Neural cell (in vitro differentiated cells): ENCODE measurements around the gene IL10RB. TPM values are rescaled to one million over a fixed set of nuclear protein-coding genes. Genes with fewer than 3 reads are reported as not detected.

ENCODE experiments used
- H2AFZ ChIP-seq: fragments of 200-600, 300-800 bp; sonication (generic), shearing (Covaris generic); 2 replicates; pipeline ENCODE4 v1.6.0; 2014; ENCODE audit warnings: low read depth, mild to moderate bottlenecking, antibody characterized with exemption, low read length, moderate library complexity
- H3F3A ChIP-seq: fragments of 200-600 bp; shearing (Covaris generic); 2 replicates; pipeline ENCODE4 v1.6.1; 2016; ENCODE audit warnings: mild to moderate bottlenecking, moderate library complexity, mixed read lengths, antibody characterized with exemption, low read length; ENCODE audit not compliant: insufficient read depth, poor library complexity, severe bottlenecking
- H3K27ac ChIP-seq: fragments of 200-600, 300-800 bp; sonication (generic), shearing (Covaris generic); 2 replicates; pipeline ENCODE4 v1.5.1; 2014; ENCODE audit warnings: mild to moderate bottlenecking, low read length, moderate library complexity
- H3K27me3 ChIP-seq: fragments of 300-800, 200-600 bp; sonication (generic), shearing (Covaris generic); 2 replicates; pipeline ENCODE4 v1.6.0; 2014; ENCODE audit warnings: mild to moderate bottlenecking, low read depth, low read length, moderate library complexity; ENCODE audit not compliant: insufficient read depth
- H3K36me3 ChIP-seq: fragments of 300-800, 200-600 bp; sonication (generic), shearing (Covaris generic); 2 replicates; pipeline ENCODE4 v1.5.1; 2014; ENCODE audit warnings: mild to moderate bottlenecking, antibody characterized with exemption, low read length, moderate library complexity; ENCODE audit not compliant: insufficient read depth
- H3K4me2 ChIP-seq: fragments of 300-800, 200-600 bp; sonication (generic), shearing (Covaris generic); 2 replicates; pipeline ENCODE4 v1.6.0; 2014; ENCODE audit warnings: mild to moderate bottlenecking, low read length
- H3K4me3 ChIP-seq: fragments of 300-800, 200-600 bp; sonication (generic), shearing (Covaris generic); 2 replicates; pipeline ENCODE4 v1.5.1; 2014; ENCODE audit warnings: mild to moderate bottlenecking, low read length, moderate library complexity
- H3K79me2 ChIP-seq: fragments of 200-600 bp; shearing (Covaris generic); replicated peaks from 2 replicates; pipeline ENCODE4 v1.6.0; 2014; ENCODE audit warnings: mild to moderate bottlenecking, low read length, moderate library complexity; ENCODE audit not compliant: insufficient read depth
- H3K9ac ChIP-seq: fragments of 300-800, 200-600 bp; sonication (generic), shearing (Covaris generic); 2 replicates; pipeline ENCODE4 v1.6.1; 2016; ENCODE audit warnings: mild to moderate bottlenecking, low read length, mixed read lengths
- H3K9me2 ChIP-seq: fragments of 200-600 bp; shearing (Covaris generic); 2 replicates; pipeline ENCODE4 v1.6.1; 2016; ENCODE audit warnings: mild to moderate bottlenecking, low read length, mixed read lengths; ENCODE audit not compliant: insufficient read depth
- H3K9me3 ChIP-seq: fragments of 200-600, 300-800 bp; sonication (generic), shearing (Covaris generic); 2 replicates; pipeline ENCODE4 v1.6.1; 2016; ENCODE audit warnings: mild to moderate bottlenecking, mixed run types, low read length, moderate library complexity, mixed read lengths
- H4K20me1 ChIP-seq: fragments of 200-600 bp; shearing (Covaris generic); 2 replicates; pipeline ENCODE4 v1.6.1; 2016; ENCODE audit warnings: mild to moderate bottlenecking, mixed run types; ENCODE audit not compliant: insufficient read depth
- EP300 ChIP-seq: fragments of 450-650 bp; conservative IDR thresholded peaks from 2 replicates; pipeline ENCODE4 v1.6.1; 2014; ENCODE audit warnings: antibody characterized with exemption, mild to moderate bottlenecking, moderate library complexity; ENCODE audit not compliant: poor library complexity, severe bottlenecking
- EZH2 ChIP-seq: fragments of 200-600, 300-800 bp; shearing (Covaris generic), sonication (generic); IDR thresholded peaks from 2 replicates; pipeline ENCODE4 v1.6.1; 2014; ENCODE audit warnings: antibody characterized with exemption, low read length, borderline replicate concordance, mild to moderate bottlenecking; ENCODE audit not compliant: insufficient read depth, poor library complexity, severe bottlenecking
- MXI1 ChIP-seq: fragments of 450-650 bp; conservative IDR thresholded peaks from 2 replicates; pipeline ENCODE4 v1.6.1; 2014; ENCODE audit warnings: antibody characterized with exemption, mild to moderate bottlenecking; ENCODE audit not compliant: poor library complexity, severe bottlenecking
- POLR2AphosphoS5 ChIP-seq: IDR thresholded peaks from 2 replicates; pipeline ENCODE4 v1.6.1; 2012
- RAD21 ChIP-seq: fragments of 450-650 bp; conservative IDR thresholded peaks from 2 replicates; pipeline ENCODE4 v1.6.1; 2014; ENCODE audit warnings: antibody characterized with exemption, mild to moderate bottlenecking, moderate library complexity
- REST ChIP-seq: IDR thresholded peaks from 2 replicates; pipeline ENCODE4 v1.6.1; 2012; ENCODE audit warnings: borderline replicate concordance
- SMC3 ChIP-seq: fragments of 450-650 bp; conservative IDR thresholded peaks from 2 replicates; pipeline ENCODE4 v1.6.1; 2014; ENCODE audit warnings: antibody characterized with exemption, mild to moderate bottlenecking, moderate library complexity; ENCODE audit not compliant: poor library complexity
- TAF1 ChIP-seq: IDR thresholded peaks from 2 replicates; pipeline ENCODE4 v1.6.1; 2012; ENCODE audit warnings: low read depth
- polyA plus RNA-seq: library from polyadenylated mRNA; depleted of rRNA; stranded (reverse); fragments of >200 nt; gene quantifications from 2 replicates; pipeline ENCODE4 v1.2.3, GENCODE V29; 2014
- TF ChIP-seq, protein P1 (sequence below): fragments of 450-650 bp; IDR thresholded peaks from 2 replicates; pipeline ENCODE4 v1.5.1; 2014; ENCODE audit warnings: antibody characterized with exemption, mild to moderate bottlenecking, moderate library complexity; ENCODE audit not compliant: poor library complexity, severe bottlenecking

IL10RB gene
- polyA plus RNA-seq, 1 donor from 2014 or later = 6.0 TPM

GRCh38 chr21:33230545-33231324 lies 35.4 kb upstream of the IL10RB start (continued):
- no peak for TF ChIP-seq EP300

GRCh38 chr21:33231526-33231925 lies 34.6 kb upstream of the IL10RB start:
- Histone ChIP-seq H3K36me3 (no peaks in the 10 kb centered on the region), H3K27me3 (no peaks in the 10 kb centered on the region), H3K9me3 (no peaks in the 10 kb centered on the region), H3F3A (no peaks in the 10 kb centered on the region), H3K9me2 (no peaks in the 10 kb centered on the region), H3K79me2 (peaks cover 14% of the 10 kb centered on the region), H3K9ac (no peak overlapping the region), H4K20me1 (no peaks in the 10 kb centered on the region), H3K4me3 (peak overlapping the region; percentile 75), H3K27ac (no peak overlapping the region), H2AFZ (no peak overlapping the region), H3K4me2 (peak overlapping the region; percentile 53)
- no peak for TF ChIP-seq MXI1
- no peak for TF ChIP-seq SMC3
- TF ChIP-seq TAF1 = no peak
- TF ChIP-seq EZH2 = no peak
- no peak for TF ChIP-seq RAD21
- no peak for TF ChIP-seq EP300
- no peak for TF ChIP-seq REST
- TF ChIP-seq, protein P1, sequence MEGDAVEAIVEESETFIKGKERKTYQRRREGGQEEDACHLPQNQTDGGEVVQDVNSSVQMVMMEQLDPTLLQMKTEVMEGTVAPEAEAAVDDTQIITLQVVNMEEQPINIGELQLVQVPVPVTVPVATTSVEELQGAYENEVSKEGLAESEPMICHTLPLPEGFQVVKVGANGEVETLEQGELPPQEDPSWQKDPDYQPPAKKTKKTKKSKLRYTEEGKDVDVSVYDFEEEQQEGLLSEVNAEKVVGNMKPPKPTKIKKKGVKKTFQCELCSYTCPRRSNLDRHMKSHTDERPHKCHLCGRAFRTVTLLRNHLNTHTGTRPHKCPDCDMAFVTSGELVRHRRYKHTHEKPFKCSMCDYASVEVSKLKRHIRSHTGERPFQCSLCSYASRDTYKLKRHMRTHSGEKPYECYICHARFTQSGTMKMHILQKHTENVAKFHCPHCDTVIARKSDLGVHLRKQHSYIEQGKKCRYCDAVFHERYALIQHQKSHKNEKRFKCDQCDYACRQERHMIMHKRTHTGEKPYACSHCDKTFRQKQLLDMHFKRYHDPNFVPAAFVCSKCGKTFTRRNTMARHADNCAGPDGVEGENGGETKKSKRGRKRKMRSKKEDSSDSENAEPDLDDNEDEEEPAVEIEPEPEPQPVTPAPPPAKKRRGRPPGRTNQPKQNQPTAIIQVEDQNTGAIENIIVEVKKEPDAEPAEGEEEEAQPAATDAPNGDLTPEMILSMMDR = no peak
- no peak for TF ChIP-seq POLR2AphosphoS5

DNA sequence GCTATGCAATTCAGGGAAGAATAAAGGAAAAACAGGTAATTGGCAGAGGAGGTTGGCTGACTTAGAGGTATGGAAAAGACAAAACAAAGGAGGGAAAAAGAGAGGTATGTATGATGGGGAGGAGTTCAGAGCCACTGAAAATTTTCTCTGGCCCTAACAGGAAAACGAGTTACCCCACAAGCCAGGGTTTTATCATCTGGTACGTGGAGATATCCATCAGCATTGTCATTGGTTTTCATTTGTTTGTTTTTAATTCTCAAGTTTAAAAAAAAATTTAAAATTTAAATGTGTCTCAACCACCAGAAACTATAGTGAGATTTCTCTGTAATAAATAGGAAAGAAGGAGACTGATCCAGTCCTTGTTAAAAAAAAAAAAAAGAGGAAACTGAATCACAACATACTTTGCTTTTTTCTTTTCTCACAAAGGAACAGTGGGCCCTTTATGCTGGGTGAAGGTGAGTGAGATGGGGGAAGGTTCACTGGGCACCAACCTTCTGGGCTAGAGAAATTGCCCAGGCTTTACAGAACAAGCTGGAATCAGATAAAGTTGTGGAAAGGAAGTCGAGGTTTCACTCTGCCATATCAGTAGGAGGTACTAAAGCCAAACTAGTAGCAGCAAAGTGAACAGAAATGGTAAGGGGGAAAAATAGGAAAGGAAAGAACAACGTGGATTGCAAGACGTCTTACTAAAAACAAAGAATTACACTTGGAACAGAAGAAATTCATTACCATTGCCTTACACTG lies 33.7 kb upstream of the IL10RB start:
- peak overlapping the region; percentile 75 for H3K4me3 ChIP-seq
- TF ChIP-seq MXI1 = no peak
- TF ChIP-seq, protein P1 = no peak
- TF ChIP-seq POLR2AphosphoS5 = no peak
- no peak overlapping the region for H3K4me2 ChIP-seq
- peaks cover 17% of the 10 kb centered on the region for H3K79me2 ChIP-seq
- no peaks in the 10 kb centered on the region for H3K9me2 ChIP-seq
- H4K20me1 ChIP-seq = no peaks in the 10 kb centered on the region
- no peak overlapping the region for H3K9ac ChIP-seq
- no peaks in the 10 kb centered on the region for H3K9me3 ChIP-seq
- no peak overlapping the region for H2AFZ ChIP-seq
- H3K27ac ChIP-seq = no peak overlapping the region
- H3K36me3 ChIP-seq = no peaks in the 10 kb centered on the region
- H3F3A ChIP-seq = no peaks in the 10 kb centered on the region
- H3K27me3 ChIP-seq = no peaks in the 10 kb centered on the region
